Activated naive CD4-positive, alpha-beta T cell treated with anti-CD3 and anti-CD28 coated beads for 36 hours (primary cell): ENCODE results near the gene CFHR5. TPM values are rescaled to one million over a fixed set of nuclear protein-coding genes. Genes with fewer than 3 reads are reported as not detected.
"Not testable (repeated sequence)": the region's sequence is repeated elsewhere in the genome, so short reads cannot be mapped to it uniquely, and the experiment has no call there.

Experiments used
- CTCF ChIA-PET: fragments of 350-600 bp; sonication (Branson Sonifier 250); formaldehyde crosslinking; loops from one replicate; lab custom pipeline; 2021; ENCODE audit warnings: antibody characterized with exemption; lab: Charles Lee
- DNase-seq: peaks from one replicate; pipeline ENCODE4 v3.0.0-alpha.2; 2020
- H3K27ac Mint-ChIP-seq: one replicate; pipeline ENCODE4 v1.8.0; 2021; ENCODE audit warnings: mild to moderate bottlenecking, mixed read lengths
- H3K27me3 Mint-ChIP-seq: one replicate; pipeline ENCODE4 v1.8.0; 2021; ENCODE audit warnings: low read depth, mixed read lengths
- H3K36me3 Mint-ChIP-seq: one replicate; pipeline ENCODE4 v1.8.0; 2021; ENCODE audit warnings: low read depth, mixed read lengths
- H3K4me1 Mint-ChIP-seq: one replicate; pipeline ENCODE4 v1.8.0; 2021; ENCODE audit warnings: low read depth, mixed read lengths
- H3K4me3 Mint-ChIP-seq: one replicate; pipeline ENCODE4 v1.8.0; 2021; ENCODE audit warnings: mild to moderate bottlenecking, moderate library complexity, mixed read lengths
- H3K9me3 Mint-ChIP-seq: one replicate; pipeline ENCODE4 v1.8.0; 2021; ENCODE audit warnings: mixed read lengths
- intact Hi-C: fragments of 100-400 bp; cut with micrococcal nuclease; formaldehyde crosslinking; loops from one replicate; pipeline ENCODE4 v1.15.1; 2023
- total RNA-seq, 2 experiments: library from RNA; stranded (reverse); gene quantifications; one replicate each; pipeline ENCODE4 v1.2.3, GENCODE V29; 2021

Gene CFHR5
- total RNA-seq, 2 experiments from 2014 or later = not detected

DNA sequence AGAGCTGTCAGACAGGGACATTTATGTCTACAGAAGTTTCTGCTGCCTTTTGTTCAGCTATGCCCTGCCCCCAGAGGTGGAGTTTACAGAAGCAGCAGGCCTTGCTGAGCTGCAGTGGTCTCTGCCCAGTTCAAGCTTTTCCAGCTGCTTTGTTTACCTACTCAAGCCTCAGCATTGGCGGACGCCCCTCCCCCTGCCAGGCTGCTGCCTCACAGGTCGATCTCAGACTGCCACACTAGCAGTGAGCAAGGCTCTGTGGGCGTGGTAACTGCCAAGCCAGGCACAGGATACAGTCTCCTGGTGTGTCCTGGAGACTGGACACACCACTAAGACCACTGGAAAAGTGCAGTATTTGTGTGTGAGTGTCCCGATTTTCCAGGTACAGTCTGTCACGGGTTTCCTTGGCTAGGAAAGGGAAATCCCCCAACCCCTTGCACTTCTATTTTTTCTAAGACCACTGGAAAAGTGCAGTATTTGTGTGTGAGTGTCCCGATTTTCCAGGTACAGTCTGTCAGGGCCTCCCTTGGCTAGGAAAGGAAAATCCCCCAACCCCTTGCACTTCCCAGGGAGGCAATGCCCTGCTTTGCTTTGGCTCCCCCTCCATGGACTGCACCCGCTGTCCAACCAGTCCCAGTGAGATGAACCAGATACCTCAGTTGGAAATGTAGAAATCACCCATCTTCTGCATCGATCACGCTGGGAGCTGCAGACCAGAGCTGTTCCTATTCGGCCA lies 14.7 kb downstream of the CFHR5 start:
- H3K27me3 Mint-ChIP-seq, H3K4me1 Mint-ChIP-seq, CTCF ChIA-PET, intact Hi-C loops, H3K36me3 Mint-ChIP-seq, H3K4me3 Mint-ChIP-seq, H3K27ac Mint-ChIP-seq, H3K9me3 Mint-ChIP-seq, DNase-seq: not testable (repeated sequence)

GRCh38 chr1:196993916-196994315 lies 16.6 kb downstream of the CFHR5 start:
- no peak for DNase-seq
- Mint-ChIP-seq H3K27ac (no peak overlapping the region), H3K36me3 (no peaks in the 10 kb centered on the region), H3K4me3 (no peak overlapping the region), H3K9me3 (no peaks in the 10 kb centered on the region), H3K4me1 (no peaks in the 10 kb centered on the region), H3K27me3 (peaks cover 5% of the 10 kb centered on the region)
- intact Hi-C loops = no loop called here
- CTCF ChIA-PET = no interaction called here

GRCh38 chr1:196997423-196997822 lies 20.1 kb downstream of the CFHR5 start:
- H3K4me3 Mint-ChIP-seq = no peak overlapping the region
- peaks cover 3% of the 10 kb centered on the region for H3K27me3 Mint-ChIP-seq
- no peaks in the 10 kb centered on the region for H3K36me3 Mint-ChIP-seq
- H3K9me3 Mint-ChIP-seq = no peaks in the 10 kb centered on the region
- no peak for DNase-seq
- intact Hi-C loops = no loop called here
- no peaks in the 10 kb centered on the region for H3K4me1 Mint-ChIP-seq
- H3K27ac Mint-ChIP-seq = no peak overlapping the region
- CTCF ChIA-PET = no interaction called here

- Mint-ChIP-seq H3K36me3 (no peaks in the 10 kb centered on the region), H3K27ac (no peak overlapping the region), H3K27me3 (peaks cover 3% of the 10 kb centered on the region), H3K9me3 (no peaks in the 10 kb centered on the region), H3K4me1 (no peaks in the 10 kb centered on the region), H3K4me3 (no peak overlapping the region)
- CTCF ChIA-PET = no interaction called here
- DNase-seq = no peak
- intact Hi-C loops = no loop called here
These were observed 24.5 kb downstream of the CFHR5 start for GRCh38 chr1:197001828-197002227.

DNA sequence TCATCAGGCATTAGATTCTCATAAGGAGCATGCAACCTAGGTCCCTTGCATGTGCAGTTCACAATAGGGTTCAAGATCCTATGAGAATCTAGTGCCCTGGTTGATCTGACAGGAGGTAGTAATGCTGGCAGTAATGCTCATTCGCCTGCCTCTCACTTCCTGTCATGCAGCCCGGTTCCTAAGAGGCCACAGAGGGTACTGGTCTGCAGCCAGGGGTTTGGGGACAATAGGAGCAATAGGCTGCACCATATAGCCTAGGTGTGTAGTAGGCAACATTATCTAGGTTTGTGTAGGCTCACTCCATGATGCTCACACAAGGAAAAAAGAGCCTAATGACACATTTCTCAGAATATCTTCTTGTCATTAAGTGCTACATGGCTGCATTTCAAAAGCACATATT lies 25.8 kb downstream of the CFHR5 start:
- no peaks in the 10 kb centered on the region for H3K36me3 Mint-ChIP-seq
- intact Hi-C loops = no loop called here
- no peak overlapping the region for H3K4me3 Mint-ChIP-seq
- no peak overlapping the region for H3K27ac Mint-ChIP-seq
- CTCF ChIA-PET = no interaction called here
- H3K4me1 Mint-ChIP-seq = no peaks in the 10 kb centered on the region
- no peaks in the 10 kb centered on the region for H3K27me3 Mint-ChIP-seq
- H3K9me3 Mint-ChIP-seq = no peaks in the 10 kb centered on the region
- no peak for DNase-seq

DNA sequence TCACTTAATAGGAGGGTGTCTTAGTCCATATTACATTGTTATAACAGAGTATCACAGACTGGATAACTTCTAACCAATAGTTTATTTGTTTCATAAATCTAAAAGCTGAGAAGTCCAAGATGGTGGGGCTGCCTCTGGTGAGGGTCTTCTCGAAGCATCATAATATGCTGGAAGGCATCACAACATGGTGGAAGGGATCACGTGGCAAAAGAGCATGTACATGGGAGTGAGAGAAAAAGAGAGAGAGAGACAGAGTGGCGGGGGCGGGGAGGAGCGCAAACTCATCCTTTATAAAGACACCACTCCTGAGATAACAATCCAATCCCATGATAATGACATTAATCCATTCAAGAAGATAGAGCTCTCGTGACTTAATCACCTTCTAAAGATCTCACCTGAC lies 31.5 kb downstream of the CFHR5 start:
- DNase-seq = no peak
- intact Hi-C loops = no loop called here
- Mint-ChIP-seq H3K27ac (no peak overlapping the region), H3K27me3 (no peaks in the 10 kb centered on the region), H3K4me3 (no peak overlapping the region), H3K36me3 (no peaks in the 10 kb centered on the region), H3K9me3 (peaks cover 4% of the 10 kb centered on the region), H3K4me1 (no peaks in the 10 kb centered on the region)
- CTCF ChIA-PET = no interaction called here

GRCh38 chr1:197011614-197012013 lies 34.3 kb downstream of the CFHR5 start:
- CTCF ChIA-PET = no interaction called here
- Mint-ChIP-seq H3K27me3 (no peaks in the 10 kb centered on the region), H3K36me3 (no peaks in the 10 kb centered on the region), H3K4me3 (no peak overlapping the region), H3K27ac (no peak overlapping the region), H3K9me3 (peaks cover 4% of the 10 kb centered on the region), H3K4me1 (no peaks in the 10 kb centered on the region)
- intact Hi-C loops = no loop called here
- no peak for DNase-seq

DNA sequence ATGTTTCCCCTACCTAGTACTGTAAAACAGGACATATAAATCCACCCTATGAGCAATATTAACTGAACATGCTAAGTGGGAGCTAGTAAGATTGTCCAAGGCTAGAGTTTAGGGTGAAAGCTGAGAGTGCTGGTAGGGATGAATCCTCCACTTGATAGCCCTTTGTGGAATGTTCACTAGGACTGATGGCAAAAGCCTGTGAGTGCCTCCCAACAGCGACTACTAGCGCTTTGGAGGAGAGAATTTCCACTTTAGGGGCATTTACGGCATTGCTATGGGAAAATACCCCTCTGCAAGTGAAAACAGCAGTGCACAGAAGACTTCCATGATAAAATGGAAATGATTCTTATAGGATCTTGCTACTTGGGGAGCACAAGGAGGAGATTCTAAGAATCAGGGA lies 35.9 kb downstream of the CFHR5 start:
- intact Hi-C loops = no loop called here
- Mint-ChIP-seq H3K27ac (no peak overlapping the region), H3K27me3 (peaks cover 2% of the 10 kb centered on the region), H3K4me1 (no peaks in the 10 kb centered on the region), H3K36me3 (no peaks in the 10 kb centered on the region), H3K4me3 (no peak overlapping the region), H3K9me3 (peaks cover 4% of the 10 kb centered on the region)
- CTCF ChIA-PET = no interaction called here
- no peak for DNase-seq

DNA sequence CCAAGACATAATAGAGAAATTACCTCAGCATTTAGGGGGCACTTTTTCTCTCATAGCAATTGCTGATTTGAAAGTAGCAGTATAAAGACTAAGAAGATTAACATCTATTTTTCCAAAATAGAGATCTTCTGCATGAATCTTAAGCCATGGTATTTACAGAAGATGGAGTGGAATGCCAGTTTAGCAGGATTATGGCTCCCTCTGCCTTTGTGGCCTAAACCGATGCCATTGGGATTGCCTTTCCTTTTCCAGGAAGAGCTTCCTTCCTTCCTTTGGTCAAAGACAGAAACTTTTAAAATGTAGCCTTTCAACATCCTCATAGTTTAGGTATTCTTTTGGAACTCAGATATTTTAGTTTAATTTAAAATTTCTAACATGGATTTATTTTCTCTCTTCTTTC lies 39.4 kb downstream of the CFHR5 start:
- intact Hi-C loops = no loop called here
- peaks cover 5% of the 10 kb centered on the region for H3K27me3 Mint-ChIP-seq
- no peaks in the 10 kb centered on the region for H3K4me1 Mint-ChIP-seq
- H3K4me3 Mint-ChIP-seq = no peak overlapping the region
- H3K9me3 Mint-ChIP-seq = peaks cover under 1% of the 10 kb centered on the region
- DNase-seq = no peak
- CTCF ChIA-PET = no interaction called here
- no peaks in the 10 kb centered on the region for H3K36me3 Mint-ChIP-seq
- no peak overlapping the region for H3K27ac Mint-ChIP-seq

- no peaks in the 10 kb centered on the region for H3K36me3 Mint-ChIP-seq
- H3K4me3 Mint-ChIP-seq = no peak overlapping the region
- H3K4me1 Mint-ChIP-seq = no peaks in the 10 kb centered on the region
- H3K9me3 Mint-ChIP-seq = no peaks in the 10 kb centered on the region
- CTCF ChIA-PET = no interaction called here
- intact Hi-C loops = no loop called here
- peaks cover 5% of the 10 kb centered on the region for H3K27me3 Mint-ChIP-seq
- no peak overlapping the region for H3K27ac Mint-ChIP-seq
- no peak for DNase-seq
These were observed 40.3 kb downstream of the CFHR5 start for GRCh38 chr1:197017558-197018146.

GRCh38 chr1:197021716-197022115 lies 44.4 kb downstream of the CFHR5 start:
- Mint-ChIP-seq H3K9me3 (no peaks in the 10 kb centered on the region), H3K4me3 (no peak overlapping the region), H3K36me3 (no peaks in the 10 kb centered on the region), H3K4me1 (no peaks in the 10 kb centered on the region), H3K27me3 (peaks cover 5% of the 10 kb centered on the region), H3K27ac (no peak overlapping the region)
- CTCF ChIA-PET = no interaction called here
- no peak for DNase-seq
- intact Hi-C loops = no loop called here

- H3K4me3 Mint-ChIP-seq = no peak overlapping the region
- CTCF ChIA-PET = no interaction called here
- no peak for DNase-seq
- H3K27me3 Mint-ChIP-seq = peaks cover 3% of the 10 kb centered on the region
- H3K9me3 Mint-ChIP-seq = no peaks in the 10 kb centered on the region
- intact Hi-C loops = no loop called here
- no peaks in the 10 kb centered on the region for H3K4me1 Mint-ChIP-seq
- H3K27ac Mint-ChIP-seq = no peak overlapping the region
- H3K36me3 Mint-ChIP-seq = no peaks in the 10 kb centered on the region
These were observed 47.1 kb downstream of the CFHR5 start for GRCh38 chr1:197024460-197024859.

GRCh38 chr1:197027359-197027758 lies 50.0 kb downstream of the CFHR5 start:
- Mint-ChIP-seq H3K9me3 (no peaks in the 10 kb centered on the region), H3K27ac (no peak overlapping the region)
- intact Hi-C loops = no loop called here

More at GRCh38 chr1:197027359-197027758, 50.0 kb downstream of the CFHR5 start:
- Mint-ChIP-seq H3K4me3 (no peak overlapping the region), H3K27me3 (no peaks in the 10 kb centered on the region), H3K36me3 (no peaks in the 10 kb centered on the region), H3K4me1 (no peaks in the 10 kb centered on the region)
- CTCF ChIA-PET = no interaction called here
- no peak for DNase-seq
